GM10847 (cell line): ENCODE results near the gene H3-3A.

Experiments used
- POLR2A ChIP-seq: IDR thresholded peaks from 2 replicates; pipeline ENCODE4 v1.6.1; 2011; ENCODE audit not compliant: insufficient read length; ENCODE audit errors: extremely low read depth

The H3-3A gene

GRCh38 chr1:226064816-226065248, 2.3 kb downstream of the H3-3A start:
- TF ChIP-seq POLR2A: no peak

- no peak for TF ChIP-seq POLR2A
Measured at GRCh38 chr1:226066415-226067078, 4.0 kb downstream of the H3-3A start.

GRCh38 chr1:226069811-226070489, 7.4 kb downstream of the H3-3A start:
- no peak for TF ChIP-seq POLR2A

DNA sequence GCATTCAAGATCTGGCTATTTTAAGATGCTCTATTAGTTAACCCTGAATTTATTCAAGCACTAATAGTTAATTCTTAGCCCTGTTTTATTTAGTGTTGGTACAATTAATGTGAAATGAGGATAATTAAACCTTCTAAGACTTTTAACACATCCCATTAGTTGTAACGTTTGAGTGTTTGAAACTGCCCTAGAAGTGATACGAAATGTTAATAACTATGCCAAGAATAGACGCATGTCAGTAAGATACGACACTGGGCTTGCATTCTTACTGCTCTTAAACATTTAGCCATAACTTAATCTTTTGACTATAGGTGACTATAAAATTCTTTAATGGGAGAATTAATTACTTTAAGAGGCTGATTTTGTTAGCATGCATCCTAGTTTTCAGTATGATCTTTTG, 9.8 kb downstream of the H3-3A start:
- no peak for TF ChIP-seq POLR2A

DNA sequence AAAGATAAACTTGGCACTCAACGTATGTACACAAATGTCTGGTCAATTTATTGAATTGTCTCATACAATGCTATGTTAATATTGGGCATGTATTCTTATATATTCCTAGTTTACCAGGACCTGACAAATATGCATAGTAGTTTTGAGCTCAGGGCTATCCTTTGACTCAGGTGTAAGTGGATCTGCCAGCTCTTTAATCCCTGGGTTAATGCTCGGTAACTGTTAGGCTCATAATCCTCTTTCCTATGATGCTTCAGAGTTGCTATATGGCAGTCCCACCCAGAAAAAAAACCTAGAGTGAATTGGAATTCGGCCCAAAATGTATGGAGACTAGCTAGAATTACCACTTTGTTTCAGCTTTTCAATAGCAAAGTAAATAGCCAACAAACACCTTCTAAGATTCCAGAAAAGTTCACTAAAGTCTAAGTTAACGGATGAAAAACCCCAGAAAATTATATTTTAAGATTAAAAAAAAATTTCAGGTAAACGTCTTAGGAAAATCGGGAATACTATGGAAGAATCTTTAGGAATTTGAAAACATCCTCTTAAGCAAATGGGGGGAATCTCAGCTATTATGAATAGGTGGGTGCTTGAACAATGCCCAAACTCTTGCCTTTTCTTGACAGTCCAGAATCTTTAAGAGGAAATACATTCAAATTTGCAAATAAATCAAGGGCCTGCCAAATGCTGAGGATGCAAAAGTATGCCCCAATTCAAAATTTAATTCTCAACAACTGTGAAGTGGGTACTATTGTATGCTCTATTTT, 10.9 kb downstream of the H3-3A start:
- TF ChIP-seq POLR2A: no peak

GRCh38 chr1:226074046-226074445, 11.5 kb downstream of the H3-3A start:
- TF ChIP-seq POLR2A: no peak

DNA sequence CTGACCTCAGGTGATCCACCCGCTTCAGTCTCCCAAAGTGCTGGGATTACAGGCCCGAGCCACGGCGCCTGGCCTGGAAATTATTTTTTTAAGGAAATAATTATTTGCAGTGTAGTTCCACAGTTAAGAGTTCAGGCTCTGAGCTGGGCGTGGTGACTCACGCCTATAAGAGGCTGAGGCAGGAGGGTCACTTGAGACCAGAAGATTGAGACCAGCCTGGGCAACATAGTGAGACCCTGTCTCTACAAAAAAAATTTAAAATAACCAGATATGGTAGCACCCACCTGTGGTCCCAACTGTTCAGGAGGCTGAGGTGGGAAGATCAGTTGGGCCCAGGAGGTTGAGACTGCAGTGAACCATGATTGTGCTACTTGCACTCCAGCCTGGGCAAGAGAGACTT, 13.9 kb downstream of the H3-3A start:
- no peak for TF ChIP-seq POLR2A

DNA sequence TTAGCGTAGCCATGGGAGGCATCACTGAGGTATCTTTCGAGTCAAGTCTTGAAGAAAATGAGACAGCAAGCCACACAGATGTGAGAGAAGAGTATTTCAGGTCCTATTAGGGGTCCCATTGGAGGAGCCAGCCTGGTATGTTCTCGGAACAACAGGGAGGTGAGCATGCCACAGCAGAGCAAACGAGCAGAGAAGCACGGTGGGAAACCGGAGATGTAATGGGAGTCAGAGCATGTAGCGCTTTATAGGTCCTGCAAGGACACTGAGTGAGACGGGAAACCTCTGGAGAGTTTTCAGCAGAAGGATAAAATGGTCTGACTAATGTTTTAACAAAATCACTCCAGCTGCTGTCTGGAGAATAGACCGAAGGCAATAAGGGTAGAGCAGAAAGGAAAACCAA, 15.9 kb downstream of the H3-3A start:
- no peak for TF ChIP-seq POLR2A

DNA sequence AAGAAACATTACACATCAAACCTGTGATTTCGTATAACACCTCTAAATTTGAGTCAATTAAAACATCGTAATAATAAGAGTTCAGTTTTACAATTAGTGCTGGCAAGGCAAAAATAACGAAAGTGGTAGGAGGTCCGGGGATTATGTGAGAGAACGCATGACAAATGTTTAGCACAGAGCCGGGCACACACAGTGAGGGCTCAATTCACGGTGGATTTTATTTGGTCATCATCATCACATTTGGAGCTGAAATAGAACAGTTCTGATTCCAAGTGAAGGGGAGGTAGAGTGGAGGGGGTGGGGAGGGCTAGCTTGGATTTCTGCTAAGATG, 20.0 kb downstream of the H3-3A start:
- no peak for TF ChIP-seq POLR2A

- TF ChIP-seq POLR2A: no peak
Measured at GRCh38 chr1:226082959-226083301, 20.4 kb downstream of the H3-3A start.

- no peak for TF ChIP-seq POLR2A
Measured at GRCh38 chr1:226083302-226084101, 21.0 kb downstream of the H3-3A start.

DNA sequence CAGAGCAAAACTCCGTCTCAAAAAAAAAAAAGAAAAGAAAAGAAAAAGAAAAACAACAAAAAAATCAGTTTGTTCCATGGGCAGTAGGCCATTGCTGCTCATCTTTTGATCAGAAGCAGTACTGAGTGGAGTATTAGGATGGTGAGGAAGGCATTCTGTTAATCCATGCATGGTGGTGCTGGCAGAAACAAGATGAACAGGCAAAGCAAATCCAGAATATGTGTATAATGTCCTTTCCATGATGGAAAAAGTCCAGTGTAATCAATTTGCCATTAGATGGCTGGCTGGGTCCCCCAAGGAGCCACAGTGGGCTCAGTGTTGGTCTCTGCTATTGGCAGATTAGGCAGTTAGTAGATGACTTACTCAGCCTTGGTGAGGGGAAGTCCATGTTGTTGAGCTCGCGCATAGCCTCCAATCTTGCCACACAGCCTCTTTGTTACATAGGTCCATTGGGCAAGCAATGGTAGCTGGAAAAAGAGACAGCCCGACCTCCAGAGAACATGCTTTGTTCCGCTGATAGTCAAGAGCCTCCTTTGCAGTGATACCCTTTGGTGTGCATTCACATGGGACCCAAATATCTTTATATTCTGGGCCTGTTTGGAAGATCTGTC, 23.3 kb downstream of the H3-3A start:
- no peak for TF ChIP-seq POLR2A

- no peak for TF ChIP-seq POLR2A
Measured at GRCh38 chr1:226086776-226087175, 24.3 kb downstream of the H3-3A start.

GRCh38 chr1:226091461-226091860, 28.9 kb downstream of the H3-3A start:
- TF ChIP-seq POLR2A: no peak

DNA sequence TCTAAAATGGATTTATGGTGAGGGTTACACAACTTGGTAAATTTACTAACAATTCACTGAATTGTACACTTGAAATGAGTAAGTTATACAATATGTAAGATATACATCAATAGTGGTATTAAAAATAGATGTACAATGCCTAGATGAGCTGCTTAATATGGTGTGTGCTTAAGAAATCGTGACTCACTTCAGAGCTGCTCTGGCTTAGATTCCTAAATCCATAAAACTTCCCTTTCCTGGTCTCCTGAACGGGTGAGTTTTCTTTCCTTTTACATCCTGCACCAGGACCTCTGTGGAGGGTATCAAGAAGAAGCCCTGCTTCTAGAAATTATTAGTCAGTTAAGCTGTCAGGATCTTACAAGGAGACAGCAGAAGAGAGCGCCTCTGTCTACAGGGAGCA, 30.4 kb downstream of the H3-3A start:
- TF ChIP-seq POLR2A: no peak
